HTR-8/SVneo (cell line): ENCODE measurements around the gene PTPRZ1.

ENCODE experiments used
- DNase-seq: peaks from one replicate; pipeline ENCODE4 v3.0.0; 2011; ENCODE audit warnings: low spot score, mixed read lengths; ENCODE audit not compliant: insufficient read length
- FAIRE-seq: peaks from 2 replicates; lab custom pipeline; 2011; peaks lifted over from hg19 to GRCh38; lab: Jason Lieb, UNC

Gene PTPRZ1

GRCh38 chr7:122092964-122093797, 220.2 kb downstream of the PTPRZ1 start:
- no peak for FAIRE-seq

GRCh38 chr7:122094549-122094948, 221.6 kb downstream of the PTPRZ1 start:
- no peak for FAIRE-seq
- DNase-seq: no peak

More at GRCh38 chr7:122092964-122093797, 220.2 kb downstream of the PTPRZ1 start:
- DNase-seq: peak; percentile 14

GRCh38 chr7:122095642-122096041, 222.7 kb downstream of the PTPRZ1 start:
- no peak for FAIRE-seq
- no peak for DNase-seq

- DNase-seq: no peak
- no peak for FAIRE-seq
Observed at GRCh38 chr7:122100021-122100420, 227.1 kb downstream of the PTPRZ1 start.

- FAIRE-seq (no peak), DNase-seq (no peak)
Observed at GRCh38 chr7:122103064-122103463, 230.1 kb downstream of the PTPRZ1 start.
